Pancreas (tissue), 10 donors: ENCODE data around the gene ATOSA. TPM values are rescaled to one million over a fixed set of nuclear protein-coding genes. Genes with fewer than 3 reads are reported as not detected.

Experiments
- ATAC-seq, 4 donors: fragments of 200-7000 bp; cut with Tn5 transposase; one replicate each; pipeline versions ENCODE4 v1.8.0 to v1.9.1; 2020; ENCODE audit warnings: mild to moderate bottlenecking in 4 of 4, moderate library complexity in 4 of 4
- DNase-seq, 6 donors: peaks; one replicate each; pipeline ENCODE4 v3.0.0-alpha.2; 2020
- FAIRE-seq: peaks from 2 replicates; lab custom pipeline; 2012; peaks lifted over from hg19 to GRCh38; lab: Jason Lieb, UNC
- H3K27ac ChIP-seq, 4 donors: fragments of 200-600 bp; sonication (generic); 1 replicate in 3 of 4; 2 replicates in 1 of 4; pipeline versions ENCODE4 v1.5.0 to v1.8.0; 2020
- H3K27me3 ChIP-seq, 4 donors: fragments of 200-600 bp; one replicate each; pipeline ENCODE4 v1.8.0; 2021
- H3K36me3 ChIP-seq, 3 donors: fragments of 200-600 bp; sonication (generic) in 1 of 3; one replicate each; pipeline versions ENCODE4 v1.5.0 to v1.8.0; 2020 to 2021
- H3K4me1 ChIP-seq, 3 donors: fragments of 200-600 bp; one replicate each; pipeline ENCODE4 v1.8.0; 2021
- H3K4me3 ChIP-seq, 4 donors: fragments of 200-600 bp; sonication (generic) in 2 of 4; one replicate each; pipeline versions ENCODE4 v1.5.0 to v1.8.0; 2020 to 2021
- H3K9me3 ChIP-seq, 4 donors: fragments of 200-600 bp; one replicate each; pipeline ENCODE4 v1.8.0; 2021
- WGBS, 2 donors: extraction: QIAGEN DNeasy Blood & Tissue Kit; methylation state at CpG; one replicate each; pipeline ENCODE4 v1.1.7; 2013; 5-methylcytosine and 5-hydroxymethylcytosine counted together
- intact Hi-C, 3 donors: fragments of 100-400 bp; cut with DNase I; formaldehyde crosslinking; loops; one replicate each; pipeline versions ENCODE4 v1.11.1 to v1.14.2; 2022
- polyA plus RNA-seq, 2 donors: library from polyadenylated mRNA; stranded (reverse); fragments of 200-250 nt; gene quantifications; one replicate each; pipeline ENCODE4 v1.2.3, GENCODE V29; 2013
- total RNA-seq, 6 donors: library from RNA; stranded (reverse); fragmentation: NEBNext Ultra II Directional in 4 of 6; extraction: Animal tissue kit (Norgen Biotek cat#: 25700) in 4 of 6; gene quantifications; one replicate each; pipeline versions ENCODE4 v1.2.1 to v1.2.4, GENCODE V29; 2021 to 2023
- TF ChIP-seq, protein P1 (sequence below), 4 donors: fragments of 200-600 bp; sonication (generic) in 3 of 4; IDR thresholded peaks; one replicate each; pipeline versions ENCODE4 v1.5.0 to v1.8.0; 2021; ENCODE audit warnings: antibody characterized with exemption in 4 of 4
- donor health status: healthy with polysubstance abuse.
- donor health status: DM: no; HTN: no; CAD: no; lungs with moderate emphysema.
- donor health status: DM: no; HTN: no; CAD: no.
- donor health status: control.
- donor health status: control.
- donor health status: Bipolar disorder and iron deficiency.
- donor health status: DM: yes; HTN: yes; CAD: no.
- donor health status: DM: no; HTN: no; CAD: no.
- donor health status: DM: no; HTN: no; CAD: no.
- donor health status: DM: yes; HTN: yes; CAD: no.

Gene ATOSA
- total and polyA plus RNA-seq, 8 donors = 24.6 to 48.9 (median 36.6) TPM

GRCh38 chr15:52677593-52678467, 1.4 kb downstream of the ATOSA start:
- peak overlapping the region; percentile 71 to 87 (median 82) for H3K4me3 ChIP-seq
- FAIRE-seq = no peak
- no peaks in the 10 kb centered on the region for H3K9me3 ChIP-seq
- H3K36me3 ChIP-seq = peaks cover 0 to 21% (median 0%) of the 10 kb centered on the region in 3 donors
- H3K4me1 ChIP-seq = peaks cover 25 to 34% (median 34%) of the 10 kb centered on the region in 3 donors
- peak overlapping the region; percentile 96 to 99 (median 96) for H3K27ac ChIP-seq
- peak; percentile 60 to 76 (median 67) for DNase-seq
- intact Hi-C loops = no loop called here
- no peaks in the 10 kb centered on the region for H3K27me3 ChIP-seq
- ATAC-seq = peak; percentile 36 to 77 (median 65)
- WGBS, 2 donors = 0 to 1% methylated on average over 16 of the region's 16 CpGs
- TF ChIP-seq, protein P1, sequence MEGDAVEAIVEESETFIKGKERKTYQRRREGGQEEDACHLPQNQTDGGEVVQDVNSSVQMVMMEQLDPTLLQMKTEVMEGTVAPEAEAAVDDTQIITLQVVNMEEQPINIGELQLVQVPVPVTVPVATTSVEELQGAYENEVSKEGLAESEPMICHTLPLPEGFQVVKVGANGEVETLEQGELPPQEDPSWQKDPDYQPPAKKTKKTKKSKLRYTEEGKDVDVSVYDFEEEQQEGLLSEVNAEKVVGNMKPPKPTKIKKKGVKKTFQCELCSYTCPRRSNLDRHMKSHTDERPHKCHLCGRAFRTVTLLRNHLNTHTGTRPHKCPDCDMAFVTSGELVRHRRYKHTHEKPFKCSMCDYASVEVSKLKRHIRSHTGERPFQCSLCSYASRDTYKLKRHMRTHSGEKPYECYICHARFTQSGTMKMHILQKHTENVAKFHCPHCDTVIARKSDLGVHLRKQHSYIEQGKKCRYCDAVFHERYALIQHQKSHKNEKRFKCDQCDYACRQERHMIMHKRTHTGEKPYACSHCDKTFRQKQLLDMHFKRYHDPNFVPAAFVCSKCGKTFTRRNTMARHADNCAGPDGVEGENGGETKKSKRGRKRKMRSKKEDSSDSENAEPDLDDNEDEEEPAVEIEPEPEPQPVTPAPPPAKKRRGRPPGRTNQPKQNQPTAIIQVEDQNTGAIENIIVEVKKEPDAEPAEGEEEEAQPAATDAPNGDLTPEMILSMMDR (IDR thresholded peaks at IDR 0.05) = no peak

DNA sequence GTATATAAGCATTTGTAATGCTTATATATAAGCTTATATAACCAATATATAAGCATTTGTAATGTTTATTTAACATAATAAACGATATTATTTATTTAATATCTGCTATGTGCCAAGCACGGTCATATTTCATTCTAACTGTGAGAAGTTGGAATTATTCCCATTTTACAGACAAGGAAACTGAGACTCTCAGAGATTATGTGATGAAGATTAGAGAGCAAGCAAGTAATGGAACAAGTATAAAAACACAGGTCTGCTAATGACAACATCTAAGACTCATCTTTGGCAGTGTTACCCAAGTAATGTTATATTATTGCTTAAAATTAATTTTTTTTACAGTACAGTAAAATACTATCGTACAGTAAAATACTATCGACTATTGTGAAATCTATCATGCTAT, 4.4 kb downstream of the ATOSA start:
- no peak overlapping the region for H3K27ac ChIP-seq
- 39 to 45% methylated on average over 4 of the region's 4 CpGs for WGBS, 2 donors
- FAIRE-seq (no peak), ATAC-seq (no peak), DNase-seq (no peak)
- peak overlapping the region in 2 of 4 donors; percentile 4 to 7 for H3K4me3 ChIP-seq
- H3K4me1 ChIP-seq = peaks cover 34 to 52% (median 42%) of the 10 kb centered on the region in 3 donors
- intact Hi-C loops = no loop called here
- no peaks in the 10 kb centered on the region for H3K9me3 ChIP-seq
- peaks cover 0 to 39% (median 0%) of the 10 kb centered on the region in 3 donors for H3K36me3 ChIP-seq
- TF ChIP-seq, protein P1 (IDR thresholded peaks at IDR 0.05) = no peak
- H3K27me3 ChIP-seq = no peaks in the 10 kb centered on the region

DNA sequence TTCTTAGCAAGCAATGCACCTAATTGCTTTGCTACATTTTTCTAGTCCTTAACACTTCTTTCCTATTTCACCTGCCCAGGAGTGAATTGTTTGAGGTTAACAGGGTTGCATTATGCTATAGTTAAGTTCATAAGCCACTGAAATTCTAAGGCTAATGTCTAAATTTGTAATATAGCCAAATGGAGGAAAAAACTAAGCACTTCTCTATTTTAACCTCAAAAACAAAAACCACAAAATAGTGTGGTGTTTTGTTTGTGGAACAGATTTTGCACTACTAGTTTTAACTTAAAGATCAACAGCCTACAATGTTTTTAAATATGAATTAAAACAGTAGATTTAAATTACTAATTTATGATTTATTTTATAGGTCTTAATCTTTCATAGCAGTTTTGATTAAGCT, 5.5 kb downstream of the ATOSA start:
- H3K9me3 ChIP-seq = no peaks in the 10 kb centered on the region
- no peak overlapping the region for H3K4me3 ChIP-seq
- no peak for ATAC-seq
- H3K4me1 ChIP-seq = peaks cover 34 to 52% (median 42%) of the 10 kb centered on the region in 3 donors
- FAIRE-seq = peak; percentile 37
- no peak for DNase-seq
- intact Hi-C loops = no loop called here
- no peak overlapping the region for H3K27ac ChIP-seq
- no peaks in the 10 kb centered on the region for H3K27me3 ChIP-seq
- peaks cover 0 to 47% (median 0%) of the 10 kb centered on the region in 3 donors for H3K36me3 ChIP-seq
- TF ChIP-seq, protein P1 (IDR thresholded peaks at IDR 0.05) = no peak

DNA sequence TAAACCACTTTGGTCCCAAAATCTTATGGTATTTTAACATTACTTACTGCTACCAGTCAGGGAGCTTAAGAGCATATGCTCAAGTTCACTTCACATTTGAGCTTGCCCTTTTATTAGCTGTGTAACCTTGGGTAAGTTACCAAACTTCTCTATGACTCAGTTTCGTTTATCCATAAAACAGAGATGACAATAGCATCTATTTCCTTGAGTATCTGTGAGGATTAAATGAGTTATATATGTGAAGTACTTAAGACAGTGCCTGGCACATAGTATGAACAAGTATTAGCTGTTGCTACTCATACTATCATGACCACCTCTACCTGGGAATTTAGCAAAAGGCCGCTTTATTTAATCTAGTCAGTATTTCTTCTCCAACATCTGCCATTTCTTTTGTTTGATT, 5.9 kb downstream of the ATOSA start:
- 36 to 39% methylated on average over 2 of the region's 2 CpGs for WGBS, 2 donors
- intact Hi-C loops = no loop called here
- Histone ChIP-seq H3K27ac (no peak overlapping the region), H3K27me3 (no peaks in the 10 kb centered on the region), H3K36me3 (peaks cover 0 to 48% (median 0%) of the 10 kb centered on the region in 3 donors), H3K9me3 (no peaks in the 10 kb centered on the region), H3K4me1 (peaks cover 34 to 52% (median 42%) of the 10 kb centered on the region in 3 donors), H3K4me3 (no peak overlapping the region)
- DNase-seq = no peak
- no peak for FAIRE-seq
- ATAC-seq = no peak
- TF ChIP-seq, protein P1 (IDR thresholded peaks at IDR 0.05) = no peak

DNA sequence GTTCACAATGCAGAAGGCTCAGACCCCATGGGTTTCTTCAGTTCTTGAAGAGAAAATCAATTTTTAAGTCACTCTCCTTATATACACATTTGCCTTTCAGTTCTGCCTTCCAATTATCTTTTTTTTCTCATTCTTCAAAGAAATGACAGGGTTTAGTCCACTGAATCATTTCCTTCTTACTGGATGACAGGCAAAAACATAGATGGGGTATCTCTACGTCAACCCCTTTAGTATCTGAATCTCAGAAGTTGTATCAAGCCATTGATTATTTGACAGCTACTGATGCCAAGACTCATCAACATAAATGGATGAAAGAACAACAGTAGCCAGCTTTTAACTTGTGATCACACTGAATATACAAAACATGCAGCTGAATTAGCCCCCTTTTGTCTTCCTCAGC, 6.5 kb downstream of the ATOSA start:
- Histone ChIP-seq H3K4me3 (no peak overlapping the region), H3K36me3 (peaks cover 0 to 54% (median 0%) of the 10 kb centered on the region in 3 donors)
- intact Hi-C loops = no loop called here

More for the DNA sequence above, 6.5 kb downstream of the ATOSA start:
- TF ChIP-seq, protein P1 (IDR thresholded peaks at IDR 0.05) = no peak
- ATAC-seq = no peak
- no peak for FAIRE-seq
- 57 to 66% methylated on average over 1 of the region's 1 CpG for WGBS, 2 donors
- H3K27me3 ChIP-seq = no peaks in the 10 kb centered on the region
- H3K27ac ChIP-seq = no peak overlapping the region
- H3K9me3 ChIP-seq = no peaks in the 10 kb centered on the region
- DNase-seq = no peak
- H3K4me1 ChIP-seq = peaks cover 34 to 52% (median 42%) of the 10 kb centered on the region in 3 donors
